Breast epithelium (tissue), 4 donors: ENCODE results near the gene MYRF. TPM values are rescaled to one million over a fixed set of nuclear protein-coding genes. Genes with fewer than 3 reads are reported as not detected.

Experiments used
- DNase-seq, 2 donors: peaks; one replicate each; pipeline ENCODE4 v3.0.0-alpha.2; 2019; ENCODE audit warnings: low spot score in 2 of 2
- H3K27ac ChIP-seq, 2 donors: fragments of 200-600 bp; sonication (generic) in 1 of 2; one replicate each; pipeline ENCODE4 v1.5.1; 2016 to 2019; ENCODE audit warnings: mild to moderate bottlenecking in 1 of 2
- H3K27me3 ChIP-seq, 2 donors: fragments of 200-600 bp; sonication (generic) in 1 of 2; one replicate each; pipeline versions ENCODE4 v1.5.1 to v1.6.0; 2017 to 2019; ENCODE audit warnings: control low read depth in 1 of 2, mild to moderate bottlenecking in 1 of 2
- H3K36me3 ChIP-seq: fragments of 200-600 bp; one replicate; pipeline ENCODE4 v1.5.1; 2019
- H3K4me1 ChIP-seq, 2 donors: fragments of 200-600 bp; sonication (generic); one replicate each; pipeline ENCODE4 v1.5.1; 2016 to 2019; ENCODE audit warnings: control low read depth in 1 of 2
- H3K4me3 ChIP-seq, 3 donors: fragments of 200-600 bp; sonication (generic); 1 replicate in 2 of 3; 2 replicates in 1 of 3; pipeline ENCODE4 v1.5.1; 2016 to 2019; ENCODE audit warnings: mild to moderate bottlenecking in 3 of 3, moderate library complexity in 2 of 3
- H3K9me3 ChIP-seq, 2 donors: fragments of 200-600 bp; sonication (generic) in 1 of 2; one replicate each; pipeline ENCODE4 v1.5.1; 2016 to 2019; ENCODE audit warnings: control low read depth in 1 of 2
- CTCF ChIP-seq, 3 donors: fragments of 450-650 bp; IDR thresholded peaks; one replicate each; pipeline ENCODE4 v1.5.1; 2016 to 2017; ENCODE audit warnings: antibody characterized with exemption in 3 of 3, mild to moderate bottlenecking in 3 of 3, moderate library complexity in 3 of 3
- POLR2A ChIP-seq: fragments of 450-650 bp; IDR thresholded peaks from one replicate; pipeline ENCODE4 v1.6.1; 2016; ENCODE audit warnings: antibody characterized with exemption, mild to moderate bottlenecking, moderate library complexity
- POLR2AphosphoS5 ChIP-seq, 3 donors: sonication (generic); formaldehyde crosslinking; IDR thresholded peaks; one replicate each; pipeline ENCODE4 v1.6.1; 2017; ENCODE audit warnings: antibody characterized with exemption in 3 of 3
- intact Hi-C: fragments of 100-400 bp; cut with DNase I; formaldehyde crosslinking; loops from one replicate; pipeline ENCODE4 v1.15.1; 2023; ENCODE audit warnings: low total_unique reads
- total RNA-seq, 3 donors: library from RNA; depleted of rRNA; stranded (reverse); fragments of >200 nt; gene quantifications; one replicate each; pipeline ENCODE4 v1.1.0, GENCODE V29; 2016

The MYRF gene
- total RNA-seq, 3 donors from 2014 or later: 0.32 to 6.9 (median 0.66) TPM

DNA sequence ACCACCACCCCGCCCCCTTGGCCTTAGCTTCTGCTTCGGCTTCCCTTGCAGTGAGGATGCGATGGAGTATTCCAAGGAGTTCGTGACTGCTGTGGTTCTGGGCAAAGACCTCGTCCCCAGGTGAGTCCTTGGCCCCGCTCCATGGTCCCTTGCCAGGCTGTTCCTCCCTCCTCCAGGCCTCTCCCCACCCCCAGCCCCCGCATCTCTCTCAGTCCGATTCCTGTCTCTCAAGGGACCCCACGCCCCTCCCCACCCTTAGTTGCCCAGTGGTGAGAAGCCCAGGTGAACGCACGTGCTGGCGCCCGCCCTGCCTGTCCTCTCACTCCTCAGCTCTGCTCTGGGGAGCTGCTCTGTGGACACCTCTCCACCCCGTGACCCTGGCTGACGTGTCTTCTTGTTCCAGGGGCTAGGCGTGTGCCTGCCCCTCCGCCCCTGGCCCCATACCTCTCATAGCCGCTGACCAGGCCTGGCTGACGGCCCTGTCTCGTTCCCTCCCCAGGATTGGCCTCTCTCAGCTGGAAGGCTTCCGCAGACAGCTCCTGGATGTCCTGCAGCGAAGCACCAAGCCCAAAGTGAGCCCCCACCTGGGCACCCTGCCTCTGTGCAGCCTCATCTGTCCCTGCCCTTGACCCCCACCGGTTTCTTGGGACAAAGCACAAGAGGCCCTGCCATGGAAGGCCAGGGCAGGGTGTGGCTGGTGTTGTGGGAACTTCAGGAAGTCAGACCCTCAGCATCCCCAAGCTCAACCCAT is 14.6 kb upstream of the MYRF start:
- Histone ChIP-seq H3K9me3 (no peaks in the 10 kb centered on the region), H3K36me3 (peaks cover 10% of the 10 kb centered on the region), H3K27me3 (no peaks in the 10 kb centered on the region), H3K4me1 (peaks cover 0 to 4% of the 10 kb centered on the region in 2 donors), H3K4me3 (no peak overlapping the region), H3K27ac (no peak overlapping the region)
- intact Hi-C loops: loop anchor here (10.0 kb wide), 1 partner anchor 63 kb away; no protein-coding TSS in a partner anchor
- no peak for DNase-seq
- TF ChIP-seq CTCF (IDR thresholded peaks at IDR 0.05): no peak
- TF ChIP-seq POLR2A: no peak
- no peak for TF ChIP-seq POLR2AphosphoS5 (IDR thresholded peaks at IDR 0.05)

DNA sequence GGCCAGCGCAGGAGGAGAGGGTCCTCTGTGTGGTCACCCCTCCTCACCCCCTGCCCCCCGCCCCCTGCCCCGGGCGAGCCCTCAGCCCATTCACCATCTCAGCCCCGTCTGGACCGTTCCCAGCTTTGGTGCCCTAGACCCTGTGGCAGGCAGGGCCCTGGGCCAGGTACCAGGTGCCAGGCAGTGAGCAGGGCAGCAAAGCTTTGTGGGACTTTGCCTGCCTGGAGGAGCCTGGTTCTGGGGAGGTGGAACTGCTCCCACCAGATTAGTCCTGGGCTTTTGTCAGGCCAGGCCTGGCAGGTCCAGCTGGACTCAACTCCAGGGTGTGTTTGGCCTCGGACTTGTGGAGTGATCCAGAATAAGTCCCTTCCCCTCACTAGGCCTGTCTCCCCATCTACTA is 13.7 kb upstream of the MYRF start:
- TF ChIP-seq POLR2A (no peak), POLR2AphosphoS5 (IDR thresholded peaks at IDR 0.05) (no peak), CTCF (IDR thresholded peaks at IDR 0.05) (no peak)
- no peak for DNase-seq
- H3K9me3 ChIP-seq: no peaks in the 10 kb centered on the region
- H3K36me3 ChIP-seq: peaks cover 10% of the 10 kb centered on the region
- no peaks in the 10 kb centered on the region for H3K4me1 ChIP-seq
- no peak overlapping the region for H3K4me3 ChIP-seq
- no peaks in the 10 kb centered on the region for H3K27me3 ChIP-seq
- intact Hi-C loops: loop anchor here (10.0 kb wide), 1 partner anchor 64 kb away; no protein-coding TSS in a partner anchor
- no peak overlapping the region for H3K27ac ChIP-seq

- no peak for DNase-seq
- Histone ChIP-seq H3K4me1 (no peaks in the 10 kb centered on the region), H3K27ac (no peak overlapping the region), H3K9me3 (no peaks in the 10 kb centered on the region), H3K27me3 (no peaks in the 10 kb centered on the region), H3K4me3 (no peak overlapping the region), H3K36me3 (peaks cover 10% of the 10 kb centered on the region)
- intact Hi-C loops: loop anchor here (10.0 kb wide), 1 partner anchor 65 kb away; no protein-coding TSS in a partner anchor
- no peak for TF ChIP-seq POLR2A
- no peak for TF ChIP-seq POLR2AphosphoS5 (IDR thresholded peaks at IDR 0.05)
- TF ChIP-seq CTCF (IDR thresholded peaks at IDR 0.05): no peak
Observed at GRCh38 chr11:61739413-61739812, 13.0 kb upstream of the MYRF start.

- no peak for TF ChIP-seq POLR2AphosphoS5 (IDR thresholded peaks at IDR 0.05)
- no peak for TF ChIP-seq CTCF (IDR thresholded peaks at IDR 0.05)
- TF ChIP-seq POLR2A: no peak
- no peak for DNase-seq
- no peaks in the 10 kb centered on the region for H3K4me1 ChIP-seq
- no peak overlapping the region for H3K4me3 ChIP-seq
- no peaks in the 10 kb centered on the region for H3K9me3 ChIP-seq
- no peak overlapping the region for H3K27ac ChIP-seq
- H3K27me3 ChIP-seq: no peaks in the 10 kb centered on the region
- intact Hi-C loops: loop anchor here (2.0 to 10.0 kb wide), 2 partner anchors 65 to 77 kb away; partner anchors contain the start of gene FADS1
- H3K36me3 ChIP-seq: peaks cover 10% of the 10 kb centered on the region
Observed at GRCh38 chr11:61739966-61740365, 12.5 kb upstream of the MYRF start.

DNA sequence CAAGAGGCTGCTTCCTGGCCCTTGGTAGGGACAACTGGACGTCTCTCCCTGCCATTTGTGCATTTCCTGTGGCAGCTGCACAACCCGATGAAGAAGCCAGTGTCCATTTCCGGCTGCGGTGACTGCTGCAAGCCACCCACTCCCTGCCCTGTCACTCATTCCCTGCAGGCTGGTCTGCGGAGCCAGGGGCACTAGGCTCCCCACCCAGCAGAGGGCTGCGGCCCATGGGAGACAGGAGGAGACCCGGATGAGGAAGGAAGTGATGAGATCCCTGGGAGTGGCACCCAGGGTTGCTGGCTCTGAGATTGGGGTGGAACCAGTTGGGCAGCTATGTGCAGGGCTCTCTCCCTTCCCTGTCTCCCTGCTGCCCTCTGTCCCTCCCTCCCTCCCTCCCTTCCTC is 10.0 kb upstream of the MYRF start:
- Histone ChIP-seq H3K27me3 (no peaks in the 10 kb centered on the region), H3K36me3 (no peaks in the 10 kb centered on the region), H3K4me3 (no peak overlapping the region), H3K27ac (no peak overlapping the region), H3K9me3 (no peaks in the 10 kb centered on the region), H3K4me1 (no peaks in the 10 kb centered on the region)
- TF ChIP-seq CTCF (IDR thresholded peaks at IDR 0.05) (no peak), POLR2AphosphoS5 (IDR thresholded peaks at IDR 0.05) (no peak), POLR2A (no peak)
- intact Hi-C loops: no loop called here
- DNase-seq: no peak
